RWPE1 (cell line): ENCODE data around the gene PLCB1.

ENCODE experiments used
- CTCF ChIA-PET: fragments of 350-600 bp; sonication (Branson Sonifier 250); formaldehyde crosslinking; extraction: SDS; loops from one replicate; lab custom pipeline; 2021; lab: Yijun Ruan, JAX
- POLR2A ChIA-PET: fragments of 400-600 bp; formaldehyde crosslinking; extraction: SDS; loops from one replicate; lab custom pipeline; 2020; ENCODE audit warnings: antibody characterized with exemption; ENCODE audit not compliant: low non-redundant PET; lab: Yijun Ruan, JAX
- DNase-seq: peaks from one replicate; pipeline ENCODE4 v3.0.0; 2012; ENCODE audit warnings: low spot score
- H3K27ac ChIP-seq: fragments of 450-650 bp; 2 replicates; pipeline ENCODE4 v1.5.1; 2017
- CTCF ChIP-seq: fragments of 450-650 bp; conservative IDR thresholded peaks from 2 replicates; pipeline ENCODE4 v1.5.1; 2017; ENCODE audit warnings: low read depth, mild to moderate bottlenecking

The PLCB1 gene

GRCh38 chr20:8306937-8307336, 174.9 kb downstream of the PLCB1 start:
- DNase-seq = no peak
- CTCF ChIA-PET = interaction anchor here (1.2 to 1.4 kb wide), 2 partner anchors 40 to 263 kb away, joined by 3 to 4 read pairs; no protein-coding TSS in a partner anchor
- no peak for TF ChIP-seq CTCF
- POLR2A ChIA-PET = no interaction called here
- no peak overlapping the region for H3K27ac ChIP-seq

- H3K27ac ChIP-seq = no peak overlapping the region
- ChIA-PET CTCF (interaction anchor here (0.6 kb wide), 1 partner anchor 28 kb away, joined by 3 read pairs; no protein-coding TSS in a partner anchor), POLR2A (no interaction called here)
- no peak for TF ChIP-seq CTCF
- no peak for DNase-seq
Observed at GRCh38 chr20:8309634-8310033, 177.6 kb downstream of the PLCB1 start.

- ChIA-PET CTCF (interaction anchor here (0.6 kb wide), 1 partner anchor 27 kb away, joined by 3 read pairs; no protein-coding TSS in a partner anchor), POLR2A (no interaction called here)
- no peak for TF ChIP-seq CTCF
- H3K27ac ChIP-seq = no peak overlapping the region
- no peak for DNase-seq
Observed at GRCh38 chr20:8310618-8311017, 178.6 kb downstream of the PLCB1 start.

- POLR2A ChIA-PET = no interaction called here
Observed at GRCh38 chr20:8313073-8313472, 181.0 kb downstream of the PLCB1 start.

GRCh38 chr20:8315639-8316573, 183.8 kb downstream of the PLCB1 start:
- CTCF ChIA-PET = no interaction called here
- H3K27ac ChIP-seq = no peak overlapping the region
- DNase-seq = no peak
- TF ChIP-seq CTCF = no peak
- POLR2A ChIA-PET = no interaction called here

More at GRCh38 chr20:8313073-8313472, 181.0 kb downstream of the PLCB1 start:
- DNase-seq = no peak
- CTCF ChIA-PET = interaction anchor here (0.7 kb wide), 1 partner anchor 25 kb away, joined by 5 read pairs; no protein-coding TSS in a partner anchor
- no peak overlapping the region for H3K27ac ChIP-seq
- no peak for TF ChIP-seq CTCF

GRCh38 chr20:8317448-8317847, 185.4 kb downstream of the PLCB1 start:
- no peak for DNase-seq
- CTCF ChIA-PET = no interaction called here
- TF ChIP-seq CTCF = no peak
- H3K27ac ChIP-seq = no peak overlapping the region
- POLR2A ChIA-PET = no interaction called here
